HG02870 (cell line): ENCODE measurements around the gene KCNQ5.

Experiments used
- ATAC-seq: cut with Tn5 transposase; IDR thresholded peaks from one replicate; pipeline ENCODE4 v1.9.1; 2021; ENCODE audit warnings: mild to moderate bottlenecking, moderate library complexity; ENCODE audit not compliant: unreplicated experiment

KCNQ5 gene

GRCh38 chr6:73041051-73041450, 419.2 kb downstream of the KCNQ5 start:
- ATAC-seq: no peak

- no peak for ATAC-seq
Observed at GRCh38 chr6:73042892-73043291, 421.0 kb downstream of the KCNQ5 start.

GRCh38 chr6:73043446-73043845, 421.6 kb downstream of the KCNQ5 start:
- no peak for ATAC-seq

- ATAC-seq: no peak
Observed at GRCh38 chr6:73045609-73046008, 423.7 kb downstream of the KCNQ5 start.

GRCh38 chr6:73047801-73048200, 425.9 kb downstream of the KCNQ5 start:
- no peak for ATAC-seq

GRCh38 chr6:73049971-73050594, 428.2 kb downstream of the KCNQ5 start:
- ATAC-seq: no peak

- ATAC-seq: no peak
Observed at GRCh38 chr6:73050706-73051105, 428.8 kb downstream of the KCNQ5 start.

- ATAC-seq: no peak
Observed at GRCh38 chr6:73051147-73051546, 429.3 kb downstream of the KCNQ5 start.

- no peak for ATAC-seq
Observed at GRCh38 chr6:73054958-73055357, 433.1 kb downstream of the KCNQ5 start.

GRCh38 chr6:73058736-73059135, 436.9 kb downstream of the KCNQ5 start:
- no peak for ATAC-seq

GRCh38 chr6:73062130-73062529, 440.3 kb downstream of the KCNQ5 start:
- ATAC-seq: no peak

GRCh38 chr6:73062837-73063236, 441.0 kb downstream of the KCNQ5 start:
- ATAC-seq: no peak

GRCh38 chr6:73064266-73064665, 442.4 kb downstream of the KCNQ5 start:
- ATAC-seq: no peak

GRCh38 chr6:73073238-73073637, 451.4 kb downstream of the KCNQ5 start:
- ATAC-seq: no peak

GRCh38 chr6:73074175-73074574, 452.3 kb downstream of the KCNQ5 start:
- no peak for ATAC-seq

- no peak for ATAC-seq
Observed at GRCh38 chr6:73076211-73076954, 454.5 kb downstream of the KCNQ5 start.

GRCh38 chr6:73078333-73078862, 456.5 kb downstream of the KCNQ5 start:
- no peak for ATAC-seq

- no peak for ATAC-seq
Observed at GRCh38 chr6:73078908-73079610, 457.2 kb downstream of the KCNQ5 start.

GRCh38 chr6:73079611-73079955, 457.7 kb downstream of the KCNQ5 start:
- ATAC-seq: no peak

- ATAC-seq: peak; percentile 66
Observed at GRCh38 chr6:73079978-73080377, 458.1 kb downstream of the KCNQ5 start.

- no peak for ATAC-seq
Observed at GRCh38 chr6:73081955-73082354, 460.1 kb downstream of the KCNQ5 start.

- no peak for ATAC-seq
Observed at GRCh38 chr6:73083886-73084285, 462.0 kb downstream of the KCNQ5 start.
